Fibroblast of villous mesenchyme (primary cell): ENCODE results near the gene GJC2. TPM values are rescaled to one million over a fixed set of nuclear protein-coding genes. Genes with fewer than 3 reads are reported as not detected.
"Not testable (repeated sequence)": the region's sequence is repeated elsewhere in the genome, so short reads cannot be mapped to it uniquely, and the experiment has no call there.

ENCODE experiments used
- DNase-seq: peaks from one replicate; pipeline ENCODE4 v3.0.0-alpha.2; 2010; ENCODE audit warnings: low read depth
- H3K4me3 ChIP-seq: 2 replicates; pipeline ENCODE4 v1.5.1; 2011; ENCODE audit warnings: low read depth, mild to moderate bottlenecking, low read length
- total RNA-seq: library from RNA; depleted of rRNA; stranded (reverse); fragments of >200 nt; gene quantifications from 2 replicates; pipeline ENCODE4 v1.2.3, GENCODE V29; 2012
- TF ChIP-seq, protein P1 (sequence below): IDR thresholded peaks from 2 replicates; pipeline ENCODE4 v1.5.1; 2012; ENCODE audit warnings: low read depth, mild to moderate bottlenecking, low read length; ENCODE audit not compliant: insufficient read depth

Gene GJC2
- total RNA-seq, 1 donor = 3.9 TPM

DNA sequence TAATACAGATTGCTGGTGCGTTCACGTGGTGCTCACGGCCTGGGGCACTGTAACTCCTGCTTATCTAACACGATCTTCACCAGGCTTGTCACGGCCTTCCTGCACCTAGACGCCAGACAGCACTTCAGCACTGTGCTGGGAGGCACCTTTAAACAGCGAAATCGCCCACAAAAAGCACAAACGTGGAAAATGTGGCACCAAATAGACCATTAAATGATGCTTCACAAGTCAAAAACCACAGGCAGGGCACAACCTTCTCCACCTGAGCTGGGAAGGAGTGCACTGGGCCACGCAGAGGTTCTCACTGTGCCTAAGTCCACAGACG is 35.9 kb downstream of the GJC2 start:
- DNase-seq = no peak
- TF ChIP-seq, protein P1, sequence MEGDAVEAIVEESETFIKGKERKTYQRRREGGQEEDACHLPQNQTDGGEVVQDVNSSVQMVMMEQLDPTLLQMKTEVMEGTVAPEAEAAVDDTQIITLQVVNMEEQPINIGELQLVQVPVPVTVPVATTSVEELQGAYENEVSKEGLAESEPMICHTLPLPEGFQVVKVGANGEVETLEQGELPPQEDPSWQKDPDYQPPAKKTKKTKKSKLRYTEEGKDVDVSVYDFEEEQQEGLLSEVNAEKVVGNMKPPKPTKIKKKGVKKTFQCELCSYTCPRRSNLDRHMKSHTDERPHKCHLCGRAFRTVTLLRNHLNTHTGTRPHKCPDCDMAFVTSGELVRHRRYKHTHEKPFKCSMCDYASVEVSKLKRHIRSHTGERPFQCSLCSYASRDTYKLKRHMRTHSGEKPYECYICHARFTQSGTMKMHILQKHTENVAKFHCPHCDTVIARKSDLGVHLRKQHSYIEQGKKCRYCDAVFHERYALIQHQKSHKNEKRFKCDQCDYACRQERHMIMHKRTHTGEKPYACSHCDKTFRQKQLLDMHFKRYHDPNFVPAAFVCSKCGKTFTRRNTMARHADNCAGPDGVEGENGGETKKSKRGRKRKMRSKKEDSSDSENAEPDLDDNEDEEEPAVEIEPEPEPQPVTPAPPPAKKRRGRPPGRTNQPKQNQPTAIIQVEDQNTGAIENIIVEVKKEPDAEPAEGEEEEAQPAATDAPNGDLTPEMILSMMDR = no peak
- no peak overlapping the region for H3K4me3 ChIP-seq

- DNase-seq, H3K4me3 ChIP-seq: not testable (repeated sequence)
Measured at GRCh38 chr1:228188249-228188648, 38.5 kb downstream of the GJC2 start.

DNA sequence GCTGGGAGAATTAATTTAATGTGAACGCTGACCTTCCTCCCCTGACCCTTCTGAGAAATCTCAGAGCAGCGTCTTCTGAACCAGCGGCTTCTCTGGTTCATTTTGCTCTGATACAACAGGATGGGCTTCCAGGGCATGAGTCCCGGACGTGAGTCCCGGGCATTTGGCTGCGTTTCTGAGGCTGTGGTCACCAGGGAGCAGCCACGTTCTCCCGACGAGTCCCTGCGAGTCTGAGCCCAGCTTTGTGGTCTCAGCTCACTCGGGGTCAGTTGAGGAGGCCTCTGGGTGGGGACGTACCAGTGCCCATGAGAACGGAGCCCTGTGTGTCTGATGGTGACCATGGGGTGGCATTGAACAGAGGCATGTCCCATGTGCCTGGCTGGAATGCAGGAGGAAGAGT is 40.5 kb downstream of the GJC2 start:
- H3K4me3 ChIP-seq = no peak overlapping the region
- TF ChIP-seq, protein P1 = no peak
- DNase-seq = no peak

DNA sequence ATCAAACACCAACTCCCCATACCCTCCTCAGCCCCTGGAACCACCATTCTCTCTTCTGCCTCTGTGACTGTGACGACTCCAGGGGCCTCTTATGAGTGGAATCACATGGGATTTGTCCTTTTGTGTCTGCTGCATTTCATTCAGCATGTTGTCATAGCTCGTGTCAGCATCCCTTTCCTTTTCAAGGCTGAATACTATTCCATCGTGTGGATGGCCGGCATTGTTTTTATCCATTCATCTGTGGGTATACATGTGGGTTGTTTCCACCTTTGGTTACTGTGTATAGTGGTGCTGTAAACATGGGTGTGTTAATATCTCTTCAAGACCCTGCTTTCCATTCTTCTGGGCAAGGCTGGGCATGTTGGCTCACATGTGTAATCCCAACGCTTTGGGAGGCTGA is 41.0 kb downstream of the GJC2 start:
- no peak overlapping the region for H3K4me3 ChIP-seq
- no peak for DNase-seq
- TF ChIP-seq, protein P1 = no peak

DNA sequence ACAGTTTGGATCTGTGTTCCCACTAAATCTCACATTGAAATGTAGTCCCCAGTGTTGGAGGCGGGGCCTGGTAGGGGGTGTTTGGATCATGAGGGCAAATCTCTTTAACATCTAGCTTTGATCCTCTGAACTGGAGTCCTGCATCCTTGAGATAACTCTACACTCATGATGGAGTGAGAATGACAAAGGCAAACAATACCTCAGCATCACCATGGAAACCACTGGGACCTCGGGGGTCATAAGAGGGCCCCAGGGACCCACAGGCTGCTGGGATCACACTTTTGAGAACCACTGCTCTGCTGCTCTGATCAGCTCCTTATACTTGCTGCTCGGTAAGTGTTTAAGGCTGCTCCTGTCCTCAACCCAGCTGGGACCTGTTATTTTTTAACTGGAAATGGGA is 44.7 kb downstream of the GJC2 start:
- no peak for DNase-seq
- TF ChIP-seq, protein P1 = no peak
- H3K4me3 ChIP-seq = no peak overlapping the region

DNA sequence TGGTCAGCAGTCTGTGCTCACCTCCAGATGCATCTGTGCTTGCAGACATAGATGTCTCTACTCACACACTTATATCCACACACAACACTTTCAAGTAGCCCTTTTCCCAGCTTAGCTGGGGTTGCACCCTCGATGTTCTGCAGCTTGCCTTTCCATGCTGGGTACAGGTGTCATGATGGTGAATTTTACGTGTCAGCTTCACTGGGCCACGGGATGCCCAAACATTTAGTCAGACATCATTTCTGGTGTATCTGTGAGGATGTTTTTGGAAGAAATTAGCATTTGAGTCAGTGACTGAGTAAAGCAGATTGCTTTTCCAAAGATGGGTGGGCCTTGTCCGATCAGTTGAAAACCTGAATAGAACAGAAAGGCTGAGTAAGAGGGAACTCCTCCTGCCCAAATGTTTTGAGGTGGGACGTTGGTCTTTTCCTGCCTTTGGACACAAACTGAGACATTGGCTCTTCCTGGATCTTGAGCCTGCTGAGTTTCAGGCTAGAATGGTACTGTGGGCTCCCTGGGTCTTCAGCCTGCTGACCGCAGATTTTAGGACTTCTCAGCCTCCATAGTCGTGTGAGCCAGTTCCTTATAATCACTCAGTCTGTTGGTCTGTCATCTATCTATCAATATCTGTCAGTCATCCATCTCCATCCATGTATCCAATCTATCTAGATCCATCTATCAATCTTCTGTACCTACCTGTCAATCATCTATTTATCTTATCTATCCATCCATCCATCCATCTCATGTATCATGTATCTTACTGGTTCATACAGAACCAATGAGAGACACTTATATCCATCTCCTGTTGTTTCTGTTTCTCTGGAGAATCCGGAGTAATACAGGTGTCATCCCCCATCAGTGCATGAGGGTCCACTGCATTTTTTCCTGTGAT is 45.4 kb downstream of the GJC2 start:
- no peak overlapping the region for H3K4me3 ChIP-seq
- no peak for DNase-seq
- TF ChIP-seq, protein P1 = no peak

DNA sequence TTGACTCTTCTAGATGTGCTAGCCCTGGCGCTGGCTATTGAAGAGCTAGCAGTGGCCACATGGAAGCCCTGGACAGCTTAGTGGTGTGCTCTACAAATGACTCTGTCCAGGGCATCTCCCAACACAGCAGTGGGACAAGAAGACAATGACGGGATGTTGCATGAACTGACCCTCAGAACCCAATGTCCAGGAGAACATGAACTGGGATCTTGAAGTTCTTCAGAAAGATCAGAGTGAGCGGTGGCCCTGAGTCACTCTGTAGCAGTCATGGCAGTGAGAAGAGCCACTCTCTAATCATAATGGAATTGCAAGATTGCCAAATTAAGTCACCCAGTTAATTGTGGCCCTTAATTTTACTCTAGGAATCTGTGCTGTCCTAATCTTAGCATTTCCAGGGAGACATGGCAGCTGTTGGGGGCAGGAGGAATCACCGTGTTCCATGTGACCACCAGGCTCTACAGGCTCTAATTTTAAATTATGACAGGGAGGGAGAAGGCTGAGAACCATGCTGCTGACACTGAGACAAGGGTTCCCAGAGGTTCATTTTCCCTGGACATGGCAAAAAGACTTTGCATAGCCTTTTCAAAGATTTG is 47.9 kb downstream of the GJC2 start:
- DNase-seq = no peak
- H3K4me3 ChIP-seq = no peak overlapping the region
- TF ChIP-seq, protein P1 = no peak
